K562 (cell line): ENCODE measurements around the gene RSPH6A. TPM values are rescaled to one million over a fixed set of nuclear protein-coding genes. Genes with fewer than 3 reads are reported as not detected.
A peak's percentile ranks its signal among the peaks of the same experiment; 100 is the strongest.

Experiments used
- ATAC-seq: fragments of 200-7000 bp; cut with Tn5 transposase; 3 replicates; pipeline ENCODE4 v1.9.1; 2020; ENCODE audit warnings: moderate library complexity
- BruUV-seq: library from RNA; stranded (reverse); fragments of 400-500 nt; replicated peaks from 2 replicates; lab custom pipeline; 2021; lab: Mats Ljungman, UMichigan
- CTCF ChIA-PET: fragments of 300-600 bp; formaldehyde crosslinking; extraction: SDS; loops from one replicate; lab custom pipeline; 2021; ENCODE audit warnings: low intra/inter-chr PET ratio; lab: Yijun Ruan, JAX
- POLR2A ChIA-PET: fragments of 300-600, 350-650 bp; sonication (Branson Sonifier 250); formaldehyde crosslinking; extraction: SDS; loops from one replicate; lab custom pipeline; 2021; ENCODE audit warnings: antibody characterized with exemption, inconsistent platforms; lab: Yijun Ruan, JAX
- DNase-seq, 4 experiments: peaks; one replicate each; pipeline versions ENCODE4 v3.0.0 to v3.0.0-alpha.2; 2011 to 2018; ENCODE audit warnings: low spot score in 3 of 4, mixed read lengths in 3 of 4; ENCODE audit errors: extremely low read depth in 1 of 4
- FAIRE-seq: peaks from 2 replicates; lab custom pipeline; 2011; peaks lifted over from hg19 to GRCh38; lab: Jason Lieb, UNC
- H2AFZ ChIP-seq: 2 replicates; pipeline ENCODE4 v1.6.0; 2011; ENCODE audit warnings: low read depth, low read length, control low read depth, inconsistent platforms
- H3K27ac ChIP-seq: fragments of 200-600 bp; 3 replicates; pipeline ENCODE4 v1.8.0; 2011; ENCODE audit warnings: low read depth, mild to moderate bottlenecking, control low read depth, inconsistent platforms, low read length, moderate library complexity, mixed read lengths; ENCODE audit errors: extremely low read depth
- H3K27me3 ChIP-seq, 2 experiments: fragments of 300-600 bp in 1 of 2; 2 replicates in 1 of 2; 3 replicates in 1 of 2; pipeline versions ENCODE4 v1.6.0 to v1.8.0; 2011; ENCODE audit warnings: inconsistent platforms in 2 of 2, low read length in 2 of 2, mild to moderate bottlenecking in 1 of 2, mixed read lengths in 1 of 2, moderate library complexity in 1 of 2; ENCODE audit not compliant: control insufficient read depth in 2 of 2, insufficient read depth in 2 of 2
- H3K36me3 ChIP-seq: fragments of 300-600 bp; 3 replicates; pipeline ENCODE4 v1.8.0; 2011; ENCODE audit warnings: mild to moderate bottlenecking, low read length, inconsistent platforms; ENCODE audit not compliant: control insufficient read depth, insufficient read depth
- H3K4me1 ChIP-seq, 2 experiments: fragments of 200-600 bp in 1 of 2; replicated peaks in 1 of 2; 2 replicates in 1 of 2; 3 replicates in 1 of 2; pipeline versions ENCODE4 v1.5.1 to v1.8.0; 2011; ENCODE audit warnings: inconsistent platforms in 2 of 2, low read length in 2 of 2, mild to moderate bottlenecking in 1 of 2, mixed read lengths in 1 of 2, moderate library complexity in 1 of 2; ENCODE audit not compliant: control insufficient read depth in 2 of 2, insufficient read depth in 2 of 2
- H3K4me2 ChIP-seq: 2 replicates; pipeline ENCODE4 v1.6.1; 2011; ENCODE audit warnings: low read length, control low read depth, inconsistent platforms, mixed read lengths; ENCODE audit not compliant: insufficient read depth
- H3K4me3 ChIP-seq: fragments of 200-600 bp; sonication (generic), shearing (Covaris generic); 2 replicates; pipeline ENCODE4 v1.5.1; 2016; ENCODE audit warnings: control low read depth, inconsistent platforms
- H3K79me2 ChIP-seq: fragments of 200-600 bp; 3 replicates; pipeline ENCODE4 v1.8.0; 2011; ENCODE audit warnings: low read length, inconsistent platforms; ENCODE audit not compliant: control insufficient read depth, insufficient read depth
- H3K9ac ChIP-seq, 2 experiments: 2 replicates each; pipeline versions ENCODE4 v1.6.0 to v1.6.1; 2011; ENCODE audit warnings: low read depth in 2 of 2, low read length in 2 of 2, control low read depth in 1 of 2, inconsistent platforms in 1 of 2, mild to moderate bottlenecking in 1 of 2, mixed read lengths in 1 of 2; ENCODE audit not compliant: insufficient read depth in 1 of 2
- H3K9me1 ChIP-seq: one replicate; pipeline ENCODE4 v1.6.0; 2011; ENCODE audit warnings: inconsistent platforms, mild to moderate bottlenecking, low read length, moderate library complexity; ENCODE audit not compliant: control insufficient read depth, insufficient read depth
- H3K9me3 ChIP-seq: replicated peaks from 2 replicates; pipeline ENCODE4 v1.5.1; 2011; ENCODE audit warnings: low read depth, low read length, inconsistent platforms; ENCODE audit not compliant: control insufficient read depth, insufficient read depth
- H4K20me1 ChIP-seq: replicated peaks from 2 replicates; pipeline ENCODE4 v1.6.1; 2011; ENCODE audit warnings: low read length, inconsistent platforms, mixed read lengths; ENCODE audit not compliant: control insufficient read depth, insufficient read depth
- ARID3B ChIP-seq: fragments of 250-450 bp; sonication (Bioruptor Pico); IDR thresholded peaks from 2 replicates; pipeline ENCODE4 v1.4.0; 2020; ENCODE audit warnings: borderline replicate concordance
- BCOR ChIP-seq: fragments of 450-650 bp; IDR thresholded peaks from 2 replicates; pipeline ENCODE4 v1.6.1; 2016
- KDM1A ChIP-seq, 2 experiments: fragments of 450-650 bp; IDR thresholded peaks; 2 replicates each; pipeline ENCODE4 v1.6.1; 2016; ENCODE audit warnings: mild to moderate bottlenecking in 2 of 2
- MBD1 ChIP-seq: fragments of 250-450 bp; sonication (Bioruptor Pico); IDR thresholded peaks from 2 replicates; pipeline ENCODE4 v1.8.0; 2022; ENCODE audit warnings: inconsistent platforms
- NFE2 ChIP-seq: IDR thresholded peaks from 2 replicates; pipeline ENCODE4 v1.6.1; 2014; ENCODE audit warnings: antibody characterized with exemption, low read depth
- NFE2L1 ChIP-seq: fragments of 450-650 bp; IDR thresholded peaks from 2 replicates; pipeline ENCODE4 v1.6.1; 2016; ENCODE audit warnings: missing genetic modification characterization, low read depth, mild to moderate bottlenecking, missing compliant biosample characterization, moderate library complexity, borderline replicate concordance
- SP2 ChIP-seq: IDR thresholded peaks from 2 replicates; pipeline ENCODE4 v1.6.1; 2011; ENCODE audit warnings: mild to moderate bottlenecking, low read depth, low read length, moderate library complexity; ENCODE audit not compliant: poor library complexity, severe bottlenecking; ENCODE audit errors: extremely low read depth
- SPI1 ChIP-seq: IDR thresholded peaks from 2 replicates; pipeline ENCODE4 v1.6.1; 2011; ENCODE audit warnings: low read depth, low read length, control low read depth, borderline replicate concordance
- THRAP3 ChIP-seq: fragments of 450-650 bp; IDR thresholded peaks from 2 replicates; pipeline ENCODE4 v1.6.1; 2016; ENCODE audit warnings: mild to moderate bottlenecking, inconsistent platforms, borderline replicate concordance
- UBTF ChIP-seq, 2 experiments: IDR thresholded peaks; 2 replicates each; pipeline ENCODE4 v1.6.1; 2012; ENCODE audit warnings: improper control_type of control experiment in 2 of 2, low read depth in 2 of 2, low read length in 2 of 2, borderline replicate concordance in 1 of 2
- ZBTB7A ChIP-seq: IDR thresholded peaks from 2 replicates; pipeline ENCODE4 v1.6.1; 2011; ENCODE audit warnings: low read depth, mild to moderate bottlenecking, low read length, moderate library complexity, borderline replicate concordance; ENCODE audit not compliant: control insufficient read depth
- ZNF592 ChIP-seq: fragments of 450-650 bp; IDR thresholded peaks from 2 replicates; pipeline ENCODE4 v1.6.1; 2017; ENCODE audit warnings: antibody characterized with exemption, mild to moderate bottlenecking
- WGBS: fragments of 100-300 bp; shearing (Covaris generic); methylation state at CpG from one replicate; pipeline ENCODE4 v1.1.6; 2016; ENCODE audit warnings: low coverage, mixed read lengths; ENCODE audit not compliant: insufficient coverage; ENCODE audit errors: missing lambda C conversion rate; 5-methylcytosine and 5-hydroxymethylcytosine counted together
- in situ Hi-C: fragments of 300-500 bp; cut with MboI; formaldehyde crosslinking; loops from 4 replicates; pipeline ENCODE4 v1.15.0; 2018; ENCODE audit warnings: inconsistent platforms, mixed read lengths
- intact Hi-C: fragments of 100-400 bp; cut with micrococcal nuclease; formaldehyde crosslinking; loops from 2 replicates; pipeline ENCODE4 v1.14.2; 2022
- polyA plus RNA-seq, 8 experiments: library from polyadenylated mRNA; depleted of rRNA in 4 of 8; stranded (reverse) in 5 of 8; unstranded in 3 of 8; fragments of >200 nt; fragmentation: Nextera tagmentation in 2 of 8; fragmentation: Illumina TruSeq in 1 of 8; extraction: Ambion mirVana in 2 of 8; extraction: Trizol in 1 of 8; gene quantifications; 2 replicates each; pipeline versions ENCODE4 v1.2.1 to v1.2.3, GENCODE V29; 2011 to 2014; ENCODE audit warnings: inconsistent platforms in 1 of 8, missing spikeins in 1 of 8
- total RNA-seq, 7 experiments: library from RNA; depleted of rRNA in 6 of 7; stranded (reverse); fragments of >200 nt in 6 of 7; fragmentation: Illumina TruSeq in 2 of 7; extraction: Trizol in 2 of 7; gene quantifications; 2 replicates each; pipeline versions ENCODE4 v1.2.1 to v1.2.3, GENCODE V29; 2011 to 2021; ENCODE audit warnings: low replicate concordance in 1 of 7

RSPH6A gene
- total and polyA plus RNA-seq, 9 of the 15 experiments (the other 6 are each of a cell fraction or from before 2014, with no cell fraction given) = 0.03 to 0.15 (median 0.07) TPM; not detected in 5

- FAIRE-seq (no peak), DNase-seq (no peak), ATAC-seq (no peak)
- peaks cover 4% of the 10 kb centered on the region for H3K9me1 ChIP-seq
- in situ Hi-C loops (no loop called here), intact Hi-C loops (no loop called here)
- BruUV-seq = no TSS peak
- peaks cover 13% of the 10 kb centered on the region; the same call in 2 of the 3 replicates for H3K36me3 ChIP-seq
- no peaks in the 10 kb centered on the region for H3K27me3 ChIP-seq
- H3K9me3 ChIP-seq = no peaks in the 10 kb centered on the region
- no peak overlapping the region for H3K4me2 ChIP-seq
- H3K4me1 ChIP-seq = peaks cover 24 to 27% of the 10 kb centered on the region in 2 experiments
- no peak overlapping the region for H2AFZ ChIP-seq
- POLR2A ChIA-PET = interaction anchor here (0.6 to 1.1 kb wide), 2 partner anchors 17 to 22 kb away, joined by 3 to 4 read pairs; no protein-coding TSS in a partner anchor
- peaks cover 3% of the 10 kb centered on the region for H4K20me1 ChIP-seq
- H3K27ac ChIP-seq = no peak overlapping the region
- peaks cover 19% of the 10 kb centered on the region for H3K79me2 ChIP-seq
- 60% methylated on average over 2 of the region's 2 CpGs for WGBS
- H3K4me3 ChIP-seq = no peak overlapping the region
- CTCF ChIA-PET = no interaction called here
- no peak overlapping the region for H3K9ac ChIP-seq
- TF ChIP-seq SPI1 (0 out of 2 replicates have a peak, but pooled peaks have one; percentile 13), KDM1A (IDR thresholded peaks at IDR 0.05) (peak; percentile 51 to 57; a peak in 2 of 4 replicates), ZNF592 (no peak), ZBTB7A (no peak), SP2 (no peak), UBTF (IDR thresholded peaks at IDR 0.05; ENCODE audit: borderline replicate concordance in 1 of 2, low read depth in 2 of 2, low read length in 2 of 2) (no peak), THRAP3 (no peak), MBD1 (CRISPR knock-in tag) (no peak), NFE2L1 (no peak), NFE2 (no peak), ARID3B (no peak), BCOR (peak; percentile 85)
Measured at GRCh38 chr19:45794627-45795026, 20.5 kb downstream of the RSPH6A start.
